NB4 (cell line): ENCODE measurements around the gene CLHC1.
"Not testable (repeated sequence)": the region's sequence is repeated elsewhere in the genome, so short reads cannot be mapped to it uniquely, and the experiment has no call there.

Experiments
- DNase-seq: peaks from one replicate; pipeline ENCODE4 v3.0.0; 2010; ENCODE audit warnings: low read depth
- H3K4me3 ChIP-seq: one replicate; pipeline ENCODE4 v1.5.1; 2011; ENCODE audit warnings: mild to moderate bottlenecking, low read depth, low read length, moderate library complexity
- CTCF ChIP-seq: IDR thresholded peaks from one replicate; pipeline ENCODE4 v1.5.1; 2012; ENCODE audit warnings: low read depth, low read length
- MAX ChIP-seq: IDR thresholded peaks from 2 replicates; pipeline ENCODE4 v1.6.1; 2011; ENCODE audit warnings: low read depth, low read length
- MYC ChIP-seq: IDR thresholded peaks from 2 replicates; pipeline ENCODE4 v1.6.1; 2011; ENCODE audit warnings: low read depth, low read length
- POLR2A ChIP-seq: IDR thresholded peaks from 2 replicates; pipeline ENCODE4 v1.6.1; 2011; ENCODE audit warnings: mild to moderate bottlenecking; ENCODE audit not compliant: insufficient read length; ENCODE audit errors: extremely low read depth

The CLHC1 gene

GRCh38 chr2:55204536-55204935 is 27.6 kb downstream of the CLHC1 start:
- TF ChIP-seq MAX (no peak), POLR2A (no peak), MYC (no peak), CTCF (no peak)
- no peak overlapping the region for H3K4me3 ChIP-seq
- no peak for DNase-seq

- DNase-seq = no peak
- no peak for TF ChIP-seq POLR2A
- no peak for TF ChIP-seq CTCF
- TF ChIP-seq MAX = no peak
- no peak for TF ChIP-seq MYC
- H3K4me3 ChIP-seq = no peak overlapping the region
Observed at GRCh38 chr2:55200416-55200815, 31.7 kb downstream of the CLHC1 start.

- TF ChIP-seq MAX (no peak), POLR2A (no peak), CTCF (no peak), MYC (no peak)
- no peak overlapping the region for H3K4me3 ChIP-seq
- no peak for DNase-seq
Observed at GRCh38 chr2:55196526-55196925, 35.6 kb downstream of the CLHC1 start.

GRCh38 chr2:55191888-55192287 is 40.2 kb downstream of the CLHC1 start:
- H3K4me3 ChIP-seq, DNase-seq: not testable (repeated sequence)

- DNase-seq = not testable (repeated sequence)
Observed at GRCh38 chr2:55186837-55187236, 45.3 kb downstream of the CLHC1 start.

GRCh38 chr2:55180374-55180773 is 51.7 kb downstream of the CLHC1 start:
- no peak overlapping the region for H3K4me3 ChIP-seq
- TF ChIP-seq MAX (no peak), POLR2A (no peak), CTCF (no peak), MYC (no peak)
- no peak for DNase-seq

More at GRCh38 chr2:55186837-55187236, 45.3 kb downstream of the CLHC1 start:
- H3K4me3 ChIP-seq = not testable (repeated sequence)

GRCh38 chr2:55176094-55176415 is 56.0 kb downstream of the CLHC1 start:
- no peak overlapping the region for H3K4me3 ChIP-seq
- TF ChIP-seq MYC = no peak
- no peak for TF ChIP-seq POLR2A
- no peak for TF ChIP-seq CTCF
- TF ChIP-seq MAX = no peak
- DNase-seq = no peak
